Activated CD4-positive, alpha-beta T cell treated with anti-CD3 and anti-CD28 coated beads, Interleukin-2, amount 10 ng/mL, durations not matched to agents 24 days and 14 days (primary cell): ENCODE results near the gene AKAP13. TPM values are rescaled to one million over a fixed set of nuclear protein-coding genes. Genes with fewer than 3 reads are reported as not detected.
"Not testable (repeated sequence)": the region's sequence is repeated elsewhere in the genome, so short reads cannot be mapped to it uniquely, and the experiment has no call there.

ENCODE experiments used
- DNase-seq: peaks from one replicate; pipeline ENCODE4 v3.0.0; 2022
- H3K27ac Mint-ChIP-seq: one replicate; pipeline ENCODE4 v1.8.0; 2022; ENCODE audit warnings: mild to moderate bottlenecking, mixed read lengths
- H3K27me3 Mint-ChIP-seq: one replicate; pipeline ENCODE4 v1.8.0; 2022; ENCODE audit warnings: mixed read lengths
- H3K36me3 Mint-ChIP-seq: one replicate; pipeline ENCODE4 v1.8.0; 2022; ENCODE audit warnings: low read depth, mild to moderate bottlenecking, mixed read lengths
- H3K4me1 Mint-ChIP-seq: one replicate; pipeline ENCODE4 v1.8.0; 2021; ENCODE audit warnings: mixed read lengths
- H3K4me3 Mint-ChIP-seq: one replicate; pipeline ENCODE4 v1.8.0; 2022; ENCODE audit warnings: mild to moderate bottlenecking, moderate library complexity, mixed read lengths
- H3K9me3 Mint-ChIP-seq: one replicate; pipeline ENCODE4 v1.8.0; 2021; ENCODE audit warnings: mixed read lengths
- intact Hi-C: fragments of 100-400 bp; cut with micrococcal nuclease; formaldehyde crosslinking; loops from one replicate; pipeline ENCODE4 v1.15.1; 2023
- total RNA-seq: library from RNA; stranded (reverse); gene quantifications from 2 replicates; pipeline ENCODE4 v1.2.3, GENCODE V29; 2022

Gene AKAP13
- total RNA-seq, 1 donor from 2014 or later: 71.3 TPM

- H3K27me3 Mint-ChIP-seq: no peaks in the 10 kb centered on the region
- H3K4me3 Mint-ChIP-seq: no peak overlapping the region
- H3K9me3 Mint-ChIP-seq: no peaks in the 10 kb centered on the region
- H3K4me1 Mint-ChIP-seq: peaks cover 5% of the 10 kb centered on the region
- H3K36me3 Mint-ChIP-seq: peaks cover 48% of the 10 kb centered on the region
- DNase-seq: no peak
- intact Hi-C loops: no loop called here
- H3K27ac Mint-ChIP-seq: no peak overlapping the region
Observed at GRCh38 chr15:85658816-85659215, 278.4 kb downstream of the AKAP13 start.

- H3K4me3 Mint-ChIP-seq: no peak overlapping the region
- H3K4me1 Mint-ChIP-seq: peaks cover 9% of the 10 kb centered on the region
- H3K27ac Mint-ChIP-seq: no peak overlapping the region
- H3K36me3 Mint-ChIP-seq: peaks cover 63% of the 10 kb centered on the region
- intact Hi-C loops: no loop called here
- DNase-seq: no peak
- H3K9me3 Mint-ChIP-seq: peaks cover 4% of the 10 kb centered on the region
- H3K27me3 Mint-ChIP-seq: no peaks in the 10 kb centered on the region
Observed at GRCh38 chr15:85661859-85662258, 281.5 kb downstream of the AKAP13 start.

- H3K27me3 Mint-ChIP-seq, H3K4me3 Mint-ChIP-seq, intact Hi-C loops, H3K9me3 Mint-ChIP-seq, H3K27ac Mint-ChIP-seq: not testable (repeated sequence)
- Mint-ChIP-seq H3K4me1 (peaks cover 20% of the 10 kb centered on the region), H3K36me3 (peaks cover 66% of the 10 kb centered on the region)
- DNase-seq: peak; percentile 45
Observed at GRCh38 chr15:85665677-85666076, 285.3 kb downstream of the AKAP13 start.

- Mint-ChIP-seq H3K36me3 (peaks cover 74% of the 10 kb centered on the region), H3K4me3 (peak overlapping the region; percentile 47), H3K27me3 (no peaks in the 10 kb centered on the region), H3K27ac (peak overlapping the region; percentile 95), H3K9me3 (peaks cover 4% of the 10 kb centered on the region), H3K4me1 (peaks cover 23% of the 10 kb centered on the region)
- intact Hi-C loops: loop anchor here (1.0 to 2.0 kb wide), 5 partner anchors 21 to 85 kb away; no protein-coding TSS in a partner anchor
- DNase-seq: peak; percentile 89
Observed at GRCh38 chr15:85667491-85668424, 287.4 kb downstream of the AKAP13 start.

GRCh38 chr15:85671156-85671555, 290.8 kb downstream of the AKAP13 start:
- intact Hi-C loops: no loop called here
- peaks cover under 1% of the 10 kb centered on the region for H3K9me3 Mint-ChIP-seq
- H3K27ac Mint-ChIP-seq: no peak overlapping the region
- peaks cover 34% of the 10 kb centered on the region for H3K4me1 Mint-ChIP-seq
- H3K27me3 Mint-ChIP-seq: no peaks in the 10 kb centered on the region
- H3K36me3 Mint-ChIP-seq: peaks cover 58% of the 10 kb centered on the region
- no peak for DNase-seq
- no peak overlapping the region for H3K4me3 Mint-ChIP-seq

- no peak overlapping the region for H3K4me3 Mint-ChIP-seq
- H3K36me3 Mint-ChIP-seq: peaks cover 62% of the 10 kb centered on the region
- intact Hi-C loops: no loop called here
- H3K27ac Mint-ChIP-seq: no peak overlapping the region
- H3K27me3 Mint-ChIP-seq: no peaks in the 10 kb centered on the region
- H3K9me3 Mint-ChIP-seq: no peaks in the 10 kb centered on the region
- peaks cover 28% of the 10 kb centered on the region for H3K4me1 Mint-ChIP-seq
- no peak for DNase-seq
Observed at GRCh38 chr15:85672332-85673084, 292.1 kb downstream of the AKAP13 start.

- Mint-ChIP-seq H3K4me1 (peaks cover 22% of the 10 kb centered on the region), H3K9me3 (no peaks in the 10 kb centered on the region), H3K4me3 (no peak overlapping the region), H3K27ac (no peak overlapping the region), H3K27me3 (no peaks in the 10 kb centered on the region), H3K36me3 (peaks cover 57% of the 10 kb centered on the region)
- DNase-seq: peak; percentile 45
- intact Hi-C loops: no loop called here
Observed at GRCh38 chr15:85673326-85673725, 292.9 kb downstream of the AKAP13 start.

- Mint-ChIP-seq H3K36me3 (peaks cover 43% of the 10 kb centered on the region), H3K27ac (no peak overlapping the region), H3K4me1 (peaks cover 20% of the 10 kb centered on the region), H3K27me3 (no peaks in the 10 kb centered on the region), H3K4me3 (no peak overlapping the region), H3K9me3 (no peaks in the 10 kb centered on the region)
- DNase-seq: peak; percentile 49
- intact Hi-C loops: no loop called here
Observed at GRCh38 chr15:85676342-85677098, 296.1 kb downstream of the AKAP13 start.

- intact Hi-C loops: no loop called here
- no peaks in the 10 kb centered on the region for H3K27me3 Mint-ChIP-seq
- no peak overlapping the region for H3K4me3 Mint-ChIP-seq
- no peak for DNase-seq
- H3K4me1 Mint-ChIP-seq: peaks cover 9% of the 10 kb centered on the region
- H3K9me3 Mint-ChIP-seq: no peaks in the 10 kb centered on the region
- no peak overlapping the region for H3K27ac Mint-ChIP-seq
- peaks cover 29% of the 10 kb centered on the region for H3K36me3 Mint-ChIP-seq
Observed at GRCh38 chr15:85679231-85679630, 298.8 kb downstream of the AKAP13 start.

- peaks cover 6% of the 10 kb centered on the region for H3K4me1 Mint-ChIP-seq
- no peak for DNase-seq
- peaks cover 33% of the 10 kb centered on the region for H3K36me3 Mint-ChIP-seq
- no peaks in the 10 kb centered on the region for H3K9me3 Mint-ChIP-seq
- H3K4me3 Mint-ChIP-seq: no peak overlapping the region
- intact Hi-C loops: no loop called here
- H3K27me3 Mint-ChIP-seq: no peaks in the 10 kb centered on the region
- H3K27ac Mint-ChIP-seq: no peak overlapping the region
Observed at GRCh38 chr15:85681386-85681785, 301.0 kb downstream of the AKAP13 start.

- H3K27ac Mint-ChIP-seq: no peak overlapping the region
- peaks cover 28% of the 10 kb centered on the region for H3K4me1 Mint-ChIP-seq
- H3K36me3 Mint-ChIP-seq: peaks cover 28% of the 10 kb centered on the region
- H3K9me3 Mint-ChIP-seq: no peaks in the 10 kb centered on the region
- H3K4me3 Mint-ChIP-seq: no peak overlapping the region
- intact Hi-C loops: no loop called here
- no peaks in the 10 kb centered on the region for H3K27me3 Mint-ChIP-seq
- no peak for DNase-seq
Observed at GRCh38 chr15:85684174-85684710, 303.8 kb downstream of the AKAP13 start.

- peaks cover 28% of the 10 kb centered on the region for H3K36me3 Mint-ChIP-seq
- H3K4me1 Mint-ChIP-seq: peaks cover 35% of the 10 kb centered on the region
- no peak overlapping the region for H3K27ac Mint-ChIP-seq
- H3K9me3 Mint-ChIP-seq: no peaks in the 10 kb centered on the region
- no peak for DNase-seq
- H3K4me3 Mint-ChIP-seq: no peak overlapping the region
- no peaks in the 10 kb centered on the region for H3K27me3 Mint-ChIP-seq
- intact Hi-C loops: no loop called here
Observed at GRCh38 chr15:85685356-85685755, 305.0 kb downstream of the AKAP13 start.

GRCh38 chr15:85687329-85687728, 306.9 kb downstream of the AKAP13 start:
- no peaks in the 10 kb centered on the region for H3K9me3 Mint-ChIP-seq
- intact Hi-C loops: no loop called here
- peak overlapping the region; percentile 1 for H3K4me3 Mint-ChIP-seq
- no peak for DNase-seq
- H3K27me3 Mint-ChIP-seq: no peaks in the 10 kb centered on the region
- H3K36me3 Mint-ChIP-seq: peaks cover 25% of the 10 kb centered on the region
- H3K27ac Mint-ChIP-seq: peak overlapping the region; percentile 68
- peaks cover 53% of the 10 kb centered on the region for H3K4me1 Mint-ChIP-seq
